Kidney (tissue), 14 donors: ENCODE data around the gene MEIKIN. TPM values are rescaled to one million over a fixed set of nuclear protein-coding genes. Genes with fewer than 3 reads are reported as not detected.
A peak's percentile ranks its signal among the peaks of the same experiment; 100 is the strongest.

Experiments used
- DNase-seq, 5 donors: peaks; one replicate each; pipeline ENCODE4 v3.0.0-alpha.2; 2013 to 2020
- FAIRE-seq: peaks from 2 replicates; lab custom pipeline; 2012; peaks lifted over from hg19 to GRCh38; lab: Jason Lieb, UNC
- H3K27ac ChIP-seq, 2 donors: one replicate each; pipeline ENCODE4 v1.7.0; 2013; ENCODE audit warnings: low read depth in 2 of 2, low read length in 2 of 2, inconsistent platforms in 1 of 2
- H3K27me3 ChIP-seq: one replicate; pipeline ENCODE4 v1.7.1; 2013; ENCODE audit warnings: low read length, inconsistent platforms; ENCODE audit not compliant: control insufficient read depth, insufficient read depth
- H3K36me3 ChIP-seq, 3 donors: one replicate each; pipeline versions ENCODE4 v1.7.0 to v1.7.1; 2013; ENCODE audit warnings: low read length in 3 of 3, control low read depth in 1 of 3, inconsistent platforms in 1 of 3; ENCODE audit not compliant: insufficient read depth in 3 of 3, control insufficient read depth in 2 of 3
- H3K4me1 ChIP-seq, 3 donors: one replicate each; pipeline versions ENCODE4 v1.7.0 to v1.7.1; 2013; ENCODE audit warnings: low read length in 3 of 3, inconsistent platforms in 1 of 3, low read depth in 1 of 3; ENCODE audit not compliant: control insufficient read depth in 2 of 3, insufficient read depth in 2 of 3
- H3K4me3 ChIP-seq, 3 donors: one replicate each; pipeline versions ENCODE4 v1.7.0 to v1.8.1; 2013; ENCODE audit warnings: low read length in 3 of 3, control low read depth in 1 of 3, inconsistent platforms in 1 of 3
- H3K9ac ChIP-seq, 3 donors: one replicate each; pipeline versions ENCODE4 v1.7.0 to v1.7.1; 2013; ENCODE audit warnings: low read length in 3 of 3, control low read depth in 1 of 3, inconsistent platforms in 1 of 3
- H3K9me3 ChIP-seq, 3 donors: one replicate each; pipeline versions ENCODE4 v1.7.0 to v1.7.1; 2013; ENCODE audit warnings: low read length in 3 of 3, control low read depth in 1 of 3, inconsistent platforms in 1 of 3; ENCODE audit not compliant: control insufficient read depth in 2 of 3, insufficient read depth in 1 of 3
- intact Hi-C: fragments of 100-400 bp; cut with DNase I; formaldehyde crosslinking; loops from one replicate; pipeline ENCODE4 v1.11.1; 2022
- polyA plus RNA-seq: library from polyadenylated mRNA; stranded (reverse); fragments of 350-450 nt; fragmentation: Illumina TruSeq; extraction: RNeasy Lipid Tissue Mini Kit (QIAGEN cat#74804); gene quantifications from one replicate; pipeline ENCODE4 v1.2.3, GENCODE V29; 2014; ENCODE audit warnings: low read depth, low replicate concordance; ENCODE audit not compliant: insufficient read depth
- total RNA-seq: library from RNA; stranded (reverse); fragmentation: NEBNext Ultra II Directional; extraction: Animal tissue kit (Norgen Biotek cat#: 25700); gene quantifications from one replicate; pipeline ENCODE4 v1.2.1, GENCODE V29; 2021
- TF ChIP-seq, protein P1 (sequence below): IDR thresholded peaks from 3 replicates; pipeline ENCODE4 v1.5.1; 2012; ENCODE audit warnings: mild to moderate bottlenecking, moderate library complexity, borderline replicate concordance; ENCODE audit not compliant: insufficient read depth; ENCODE audit errors: extremely low read depth
- donor health status: control.
- donor health status: control.
- donor health status: control.
- donor health status: control.
- donor health status: control.
- donor health status: DM: yes; HTN: yes; CAD: no.
- donor health status: Normal renal cell carcinoma (clear cell type).

Gene MEIKIN
- total and polyA plus RNA-seq, 2 donors from 2014 or later, result 0.63 TPM; not detected in 1

DNA sequence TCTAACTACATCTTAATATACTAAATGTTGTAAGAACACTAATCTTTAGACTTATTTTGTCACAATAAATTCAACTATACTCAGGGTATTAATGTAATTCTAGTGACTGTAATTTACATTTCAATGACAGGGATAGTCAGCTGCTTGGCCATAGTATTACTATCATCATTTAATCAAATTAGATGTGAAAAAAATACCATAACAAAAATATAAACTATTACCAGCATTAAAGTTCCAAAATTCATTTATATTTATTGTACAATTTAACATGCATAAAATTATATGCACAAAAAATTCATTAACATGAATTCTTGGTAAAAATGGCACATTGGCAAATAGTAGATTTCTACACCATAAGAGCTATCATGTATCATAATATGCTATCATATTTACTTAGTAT lies 177.6 kb downstream of the MEIKIN start:
- FAIRE-seq, result peak; percentile 41

DNA sequence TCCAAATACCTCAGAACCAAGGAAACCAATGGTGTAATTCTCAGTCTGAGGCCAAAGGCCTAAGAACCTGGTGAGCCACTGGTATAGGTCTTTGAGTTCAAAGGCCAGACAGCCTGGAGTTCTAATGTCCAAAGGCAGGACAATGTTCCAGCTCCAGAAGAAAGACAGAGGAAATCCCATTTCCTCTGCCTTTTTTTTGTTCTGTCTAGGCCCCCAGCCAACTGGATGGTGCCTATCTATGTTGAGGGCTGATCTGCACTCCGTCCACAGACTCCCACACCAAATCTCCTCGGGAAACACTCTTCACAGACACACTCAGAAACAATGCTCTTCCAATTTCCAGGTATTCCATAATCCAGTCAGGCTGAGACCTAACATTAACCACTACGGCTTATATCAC lies 178.8 kb downstream of the MEIKIN start:
- no peak overlapping the region for H3K9ac ChIP-seq
- DNase-seq (no peak), FAIRE-seq (no peak)
- H3K36me3 ChIP-seq, result no peaks in the 10 kb centered on the region
- no peaks in the 10 kb centered on the region for H3K27me3 ChIP-seq
- H3K27ac ChIP-seq, result no peak overlapping the region
- TF ChIP-seq, protein P1, sequence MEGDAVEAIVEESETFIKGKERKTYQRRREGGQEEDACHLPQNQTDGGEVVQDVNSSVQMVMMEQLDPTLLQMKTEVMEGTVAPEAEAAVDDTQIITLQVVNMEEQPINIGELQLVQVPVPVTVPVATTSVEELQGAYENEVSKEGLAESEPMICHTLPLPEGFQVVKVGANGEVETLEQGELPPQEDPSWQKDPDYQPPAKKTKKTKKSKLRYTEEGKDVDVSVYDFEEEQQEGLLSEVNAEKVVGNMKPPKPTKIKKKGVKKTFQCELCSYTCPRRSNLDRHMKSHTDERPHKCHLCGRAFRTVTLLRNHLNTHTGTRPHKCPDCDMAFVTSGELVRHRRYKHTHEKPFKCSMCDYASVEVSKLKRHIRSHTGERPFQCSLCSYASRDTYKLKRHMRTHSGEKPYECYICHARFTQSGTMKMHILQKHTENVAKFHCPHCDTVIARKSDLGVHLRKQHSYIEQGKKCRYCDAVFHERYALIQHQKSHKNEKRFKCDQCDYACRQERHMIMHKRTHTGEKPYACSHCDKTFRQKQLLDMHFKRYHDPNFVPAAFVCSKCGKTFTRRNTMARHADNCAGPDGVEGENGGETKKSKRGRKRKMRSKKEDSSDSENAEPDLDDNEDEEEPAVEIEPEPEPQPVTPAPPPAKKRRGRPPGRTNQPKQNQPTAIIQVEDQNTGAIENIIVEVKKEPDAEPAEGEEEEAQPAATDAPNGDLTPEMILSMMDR, result no peak
- H3K4me3 ChIP-seq, result no peak overlapping the region
- intact Hi-C loops, result no loop called here
- peaks cover 0 to 7% (median 0%) of the 10 kb centered on the region in 3 donors for H3K9me3 ChIP-seq
- no peaks in the 10 kb centered on the region for H3K4me1 ChIP-seq

More for the DNA sequence above, 177.6 kb downstream of the MEIKIN start:
- Histone ChIP-seq H3K4me3 (no peak overlapping the region), H3K9ac (no peak overlapping the region), H3K36me3 (no peaks in the 10 kb centered on the region), H3K27me3 (no peaks in the 10 kb centered on the region), H3K9me3 (peaks cover 0 to 7% (median 0%) of the 10 kb centered on the region in 3 donors), H3K4me1 (no peaks in the 10 kb centered on the region), H3K27ac (no peak overlapping the region)
- TF ChIP-seq, protein P1, result no peak
- no peak for DNase-seq
- intact Hi-C loops, result no loop called here

DNA sequence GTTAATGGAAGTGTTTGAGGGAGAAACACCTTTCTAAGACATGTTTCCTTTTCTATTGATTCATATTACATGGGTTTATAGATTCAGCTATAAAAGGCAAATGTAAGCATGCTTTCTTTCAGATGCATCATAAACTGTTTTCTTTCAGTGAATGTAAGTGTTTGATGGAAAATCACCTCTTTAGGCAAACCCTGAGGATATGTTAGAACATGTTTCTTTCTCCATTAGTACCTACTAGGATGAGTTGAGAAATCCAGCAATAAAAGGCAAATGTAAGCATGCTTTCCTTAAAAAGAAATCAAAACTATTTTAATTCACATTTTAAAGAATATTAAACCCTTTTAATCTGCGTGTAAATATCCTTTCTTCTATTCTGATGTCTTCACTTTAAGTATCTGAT lies 180.2 kb downstream of the MEIKIN start:
- no peaks in the 10 kb centered on the region for H3K4me1 ChIP-seq
- no peaks in the 10 kb centered on the region for H3K27me3 ChIP-seq
- no peaks in the 10 kb centered on the region for H3K36me3 ChIP-seq
- H3K27ac ChIP-seq, result no peak overlapping the region
- FAIRE-seq (no peak), DNase-seq (no peak)
- intact Hi-C loops, result no loop called here
- TF ChIP-seq, protein P1, result no peak
- no peak overlapping the region for H3K9ac ChIP-seq
- H3K4me3 ChIP-seq, result no peak overlapping the region
- H3K9me3 ChIP-seq, result peaks cover 0 to 7% (median 0%) of the 10 kb centered on the region in 3 donors

DNA sequence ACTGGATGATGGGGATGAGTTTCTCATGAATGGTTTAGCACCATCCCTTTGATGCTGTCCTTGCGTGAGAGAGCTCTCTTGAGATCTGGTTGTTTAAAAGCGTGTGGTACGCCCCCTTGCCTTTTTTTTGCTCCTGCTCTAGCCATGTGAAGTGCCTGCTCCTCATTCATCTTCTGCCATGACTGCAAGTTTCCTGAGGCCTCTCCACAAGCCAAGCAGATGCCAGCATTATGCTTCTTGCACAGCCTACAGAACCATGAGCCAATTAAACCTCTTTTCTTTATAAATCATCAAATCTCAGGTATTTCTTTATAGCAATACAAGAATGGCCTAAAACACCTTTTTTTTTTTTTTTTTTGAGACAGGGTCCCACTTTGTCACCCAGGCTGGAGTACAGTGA lies 181.5 kb downstream of the MEIKIN start:
- TF ChIP-seq, protein P1, result no peak
- no peaks in the 10 kb centered on the region for H3K27me3 ChIP-seq
- FAIRE-seq, result no peak

More for the DNA sequence above, 181.5 kb downstream of the MEIKIN start:
- H3K9ac ChIP-seq, result no peak overlapping the region
- intact Hi-C loops, result no loop called here
- no peak overlapping the region for H3K4me3 ChIP-seq
- no peak overlapping the region for H3K27ac ChIP-seq
- H3K9me3 ChIP-seq, result peaks cover 0 to 7% (median 0%) of the 10 kb centered on the region in 3 donors
- no peak for DNase-seq
- H3K36me3 ChIP-seq, result no peaks in the 10 kb centered on the region
- no peaks in the 10 kb centered on the region for H3K4me1 ChIP-seq
